ENCODE data around the gene RDH12.

GRCh38 chr14:67735336-67736147 is 33.9 kb downstream of the RDH12 start:
- TF ChIP-seq POLR2AphosphoS5 (IDR thresholded peaks at IDR 0.05; ENCODE audit: low read depth, low read length) = no peak
- no peak for TF ChIP-seq SPI1 (IDR thresholded peaks at IDR 0.05; ENCODE audit: low read depth, low read length)
- TF ChIP-seq POLR2A (IDR thresholded peaks at IDR 0.05; ENCODE audit: low read depth, low read length) = no peak
- no peak for TF ChIP-seq TAF1 (IDR thresholded peaks at IDR 0.05; ENCODE audit: low read depth, low read length)
- no peak for TF ChIP-seq POU2F2 (IDR thresholded peaks at IDR 0.05; ENCODE audit: low read depth, low read length)
- TF ChIP-seq PAX5 (IDR thresholded peaks at IDR 0.05; ENCODE audit: insufficient read depth, low read length, severe bottlenecking) = no peak

All from GM12891 (cell line).